Tibial nerve (tissue), 4 donors: ENCODE data around the gene SIK2. TPM values are rescaled to one million over a fixed set of nuclear protein-coding genes. Genes with fewer than 3 reads are reported as not detected.

Source experiments
- DNase-seq, 2 donors: peaks; one replicate each; pipeline ENCODE4 v3.0.0-alpha.2; 2019; ENCODE audit warnings: low spot score in 2 of 2
- H3K27ac ChIP-seq, 4 donors: fragments of 200-600 bp; sonication (generic) in 3 of 4; one replicate each; pipeline ENCODE4 v1.5.1; 2017 to 2019; ENCODE audit warnings: mild to moderate bottlenecking in 1 of 4
- H3K27me3 ChIP-seq, 2 donors: fragments of 200-600 bp; sonication (generic) in 1 of 2; one replicate each; pipeline versions ENCODE4 v1.5.1 to v1.6.0; 2017 to 2019
- H3K36me3 ChIP-seq, 3 donors: fragments of 200-600 bp; sonication (generic); one replicate each; pipeline ENCODE4 v1.5.1; 2018 to 2019
- H3K4me1 ChIP-seq, 4 donors: fragments of 200-600 bp; sonication (generic) in 3 of 4; one replicate each; pipeline ENCODE4 v1.5.1; 2017 to 2019
- H3K4me3 ChIP-seq, 4 donors: fragments of 200-600 bp; sonication (generic) in 3 of 4; one replicate each; pipeline ENCODE4 v1.5.1; 2017 to 2019; ENCODE audit warnings: mild to moderate bottlenecking in 1 of 4, moderate library complexity in 1 of 4
- H3K9me3 ChIP-seq, 4 donors: fragments of 200-600 bp; sonication (generic) in 3 of 4; one replicate each; pipeline ENCODE4 v1.5.1; 2017 to 2019
- CTCF ChIP-seq, 5 experiments: fragments of 200-600 bp in 3 of 5; fragments of 450-650 bp in 2 of 5; sonication (generic) in 3 of 5; IDR thresholded peaks; one replicate each; pipeline ENCODE4 v1.5.1; 2016 to 2019; ENCODE audit warnings: antibody characterized with exemption in 5 of 5, mild to moderate bottlenecking in 3 of 5, moderate library complexity in 2 of 5
- EP300 ChIP-seq, 2 donors: sonication (generic); formaldehyde crosslinking; IDR thresholded peaks; one replicate each; pipeline ENCODE4 v1.6.1; 2017; ENCODE audit warnings: antibody characterized with exemption in 2 of 2, mild to moderate bottlenecking in 1 of 2
- POLR2A ChIP-seq, 2 donors: fragments of 450-650 bp; IDR thresholded peaks; one replicate each; pipeline ENCODE4 v1.6.1; 2017; ENCODE audit warnings: antibody characterized with exemption in 2 of 2, mild to moderate bottlenecking in 2 of 2, moderate library complexity in 2 of 2
- WGBS, 2 donors: methylation state at CpG; one replicate each; pipeline ENCODE4 v1.1.5; 2018; 5-methylcytosine and 5-hydroxymethylcytosine counted together
- total RNA-seq, 4 donors: library from RNA; depleted of rRNA; stranded (reverse); fragments of >200 nt; gene quantifications; one replicate each; pipeline ENCODE4 v1.1.0, GENCODE V29; 2016

Gene SIK2
- total RNA-seq, 4 donors from 2014 or later, result 19.7 to 27.6 (median 24.1) TPM

DNA sequence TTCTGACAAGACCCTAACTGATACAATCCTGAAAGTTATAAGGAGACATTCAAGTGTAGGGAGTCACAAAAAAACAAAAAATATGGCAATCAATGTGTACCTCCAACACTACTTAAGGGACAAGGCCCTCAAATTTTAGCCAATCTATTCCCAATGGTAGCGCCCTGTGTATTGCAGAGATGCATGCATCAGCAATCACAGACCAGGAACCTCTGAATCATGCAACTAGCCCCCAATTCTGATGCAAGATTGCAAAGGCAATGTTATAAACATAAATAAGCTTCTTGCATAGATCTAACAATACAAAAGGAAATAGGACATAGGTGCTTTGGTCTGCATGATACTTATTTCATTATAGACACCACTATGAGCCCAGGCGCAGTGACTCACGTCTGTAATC lies 29.7 kb upstream of the SIK2 start:
- Histone ChIP-seq H3K27me3 (no peaks in the 10 kb centered on the region), H3K36me3 (no peaks in the 10 kb centered on the region), H3K9me3 (no peaks in the 10 kb centered on the region), H3K27ac (no peak overlapping the region), H3K4me1 (peaks cover 0 to 30% (median 6%) of the 10 kb centered on the region in 4 donors), H3K4me3 (no peak overlapping the region)
- no peak for TF ChIP-seq POLR2A (IDR thresholded peaks at IDR 0.05)
- no peak for TF ChIP-seq EP300 (IDR thresholded peaks at IDR 0.05)
- TF ChIP-seq CTCF (IDR thresholded peaks at IDR 0.05), result no peak
- WGBS, 2 donors, result 96% methylated on average over 3 of the region's 3 CpGs
- DNase-seq, result no peak

DNA sequence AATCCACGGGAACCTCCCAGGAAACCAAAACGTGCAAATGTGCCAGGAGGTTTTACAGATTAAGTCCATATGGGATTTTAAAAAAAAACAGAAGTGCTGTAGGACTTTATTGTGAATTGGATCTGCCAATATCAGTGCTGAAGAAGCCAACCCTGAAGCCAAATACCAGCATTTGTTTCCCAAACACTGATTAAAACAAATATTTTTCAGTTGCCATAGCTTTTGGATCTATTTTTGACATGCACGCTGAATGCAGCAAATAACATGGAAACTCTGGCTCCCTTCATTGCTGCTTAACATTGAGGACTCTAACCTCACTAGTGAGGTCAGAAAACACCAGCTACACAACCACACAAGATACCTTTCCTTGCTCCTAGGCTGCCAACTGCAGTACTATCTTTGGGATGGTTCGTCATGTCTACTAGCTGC lies 28.4 kb upstream of the SIK2 start:
- Histone ChIP-seq H3K9me3 (no peaks in the 10 kb centered on the region), H3K4me1 (peaks cover 0 to 30% (median 6%) of the 10 kb centered on the region in 4 donors), H3K27me3 (no peaks in the 10 kb centered on the region), H3K4me3 (peak overlapping the region in 1 of 4 donors; percentile 32), H3K27ac (peak overlapping the region in 2 of 4 donors; percentile 15 to 59), H3K36me3 (no peaks in the 10 kb centered on the region)
- DNase-seq, result no peak
- 35 to 38% methylated on average over 4 of the region's 4 CpGs for WGBS, 2 donors
- TF ChIP-seq CTCF (IDR thresholded peaks at IDR 0.05) (no peak), POLR2A (IDR thresholded peaks at IDR 0.05) (no peak), EP300 (IDR thresholded peaks at IDR 0.05) (no peak)

- no peaks in the 10 kb centered on the region for H3K9me3 ChIP-seq
- peak overlapping the region in 3 of 4 donors; percentile 6 to 32 (median 22) for H3K4me3 ChIP-seq
- no peak for DNase-seq
- H3K36me3 ChIP-seq, result no peaks in the 10 kb centered on the region
- TF ChIP-seq CTCF (IDR thresholded peaks at IDR 0.05) (peak in 1 of 5 experiments; percentile 9), POLR2A (IDR thresholded peaks at IDR 0.05) (no peak), EP300 (IDR thresholded peaks at IDR 0.05) (no peak)
- peaks cover 0 to 30% (median 6%) of the 10 kb centered on the region in 4 donors for H3K4me1 ChIP-seq
- peak overlapping the region in 2 of 4 donors; percentile 15 to 59 for H3K27ac ChIP-seq
- H3K27me3 ChIP-seq, result no peaks in the 10 kb centered on the region
- WGBS, 2 donors, result 28 to 31% methylated on average over 7 of the region's 7 CpGs
Observed at GRCh38 chr11:111574373-111575225, 27.6 kb upstream of the SIK2 start.

DNA sequence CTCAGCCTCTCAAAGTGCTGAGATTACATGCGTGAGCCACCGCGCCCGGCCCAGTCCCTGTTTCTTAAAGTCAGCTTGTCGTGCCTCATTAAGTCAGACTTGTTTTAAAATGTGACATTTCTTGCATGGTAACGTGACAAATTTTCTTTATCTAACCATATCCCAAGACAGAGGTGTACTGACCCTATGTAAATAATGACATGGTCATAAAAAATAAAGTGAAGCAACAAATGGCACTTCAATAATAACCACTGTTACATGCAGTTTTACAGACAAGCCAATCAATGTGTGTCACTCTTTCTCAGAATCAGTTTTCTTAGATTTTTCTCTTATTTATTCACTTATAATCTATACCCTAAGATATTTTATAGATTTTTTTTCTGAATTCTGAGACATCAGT lies 26.5 kb upstream of the SIK2 start:
- no peaks in the 10 kb centered on the region for H3K9me3 ChIP-seq
- no peaks in the 10 kb centered on the region for H3K27me3 ChIP-seq
- no peak for DNase-seq
- 95 to 97% methylated on average over 6 of the region's 6 CpGs for WGBS, 2 donors
- no peak overlapping the region for H3K27ac ChIP-seq
- H3K4me3 ChIP-seq, result no peak overlapping the region
- TF ChIP-seq POLR2A (IDR thresholded peaks at IDR 0.05) (no peak), CTCF (IDR thresholded peaks at IDR 0.05) (no peak), EP300 (IDR thresholded peaks at IDR 0.05) (no peak)
- peaks cover 0 to 25% (median 6%) of the 10 kb centered on the region in 4 donors for H3K4me1 ChIP-seq
- no peaks in the 10 kb centered on the region for H3K36me3 ChIP-seq

- H3K9me3 ChIP-seq, result no peaks in the 10 kb centered on the region
- H3K4me1 ChIP-seq, result peaks cover 0 to 16% (median 6%) of the 10 kb centered on the region in 4 donors
- H3K27ac ChIP-seq, result no peak overlapping the region
- no peaks in the 10 kb centered on the region for H3K36me3 ChIP-seq
- no peak for DNase-seq
- H3K4me3 ChIP-seq, result no peak overlapping the region
- no peaks in the 10 kb centered on the region for H3K27me3 ChIP-seq
- no peak for TF ChIP-seq POLR2A (IDR thresholded peaks at IDR 0.05)
- TF ChIP-seq EP300 (IDR thresholded peaks at IDR 0.05), result no peak
- TF ChIP-seq CTCF (IDR thresholded peaks at IDR 0.05), result no peak
- WGBS, 2 donors, result 77 to 84% methylated on average over 4 of the region's 4 CpGs
Observed at GRCh38 chr11:111577821-111578220, 24.4 kb upstream of the SIK2 start.
